MM.1S (cell line): ENCODE results near the gene RAI1.

Experiments used
- DNase-seq: peaks from one replicate; pipeline ENCODE4 v3.0.0-alpha.2; 2015
- H2AFZ ChIP-seq: fragments of 300-600 bp; sonication (generic); 2 replicates; pipeline ENCODE4 v1.6.0; 2016; ENCODE audit warnings: antibody characterized with exemption, low read length
- H3F3A ChIP-seq: fragments of 300-600 bp; sonication (generic); 2 replicates; pipeline ENCODE4 v1.6.1; 2016; ENCODE audit warnings: mild to moderate bottlenecking, antibody characterized with exemption, low read length, moderate library complexity, mixed read lengths; ENCODE audit not compliant: insufficient read depth
- H3K27ac ChIP-seq: fragments of 300-600 bp; sonication (generic); 2 replicates; pipeline ENCODE4 v1.5.1; 2016; ENCODE audit warnings: mild to moderate bottlenecking, low read length
- H3K27me3 ChIP-seq: fragments of 300-600 bp; sonication (generic); replicated peaks from 2 replicates; pipeline ENCODE4 v1.6.0; 2016; ENCODE audit warnings: low read length; ENCODE audit not compliant: insufficient read depth
- H3K36me3 ChIP-seq: fragments of 300-600 bp; sonication (generic); replicated peaks from 2 replicates; pipeline ENCODE4 v1.6.1; 2016; ENCODE audit warnings: mild to moderate bottlenecking, low read length, mixed read lengths; ENCODE audit not compliant: insufficient read depth
- H3K4me1 ChIP-seq: fragments of 300-600 bp; sonication (generic); 2 replicates; pipeline ENCODE4 v1.6.1; 2016; ENCODE audit warnings: low read length, mixed read lengths
- H3K4me2 ChIP-seq: fragments of 300-600 bp; sonication (generic); 2 replicates; pipeline ENCODE4 v1.6.0; 2016; ENCODE audit warnings: low read depth, low read length
- H3K4me3 ChIP-seq: fragments of 300-600 bp; sonication (generic); 2 replicates; pipeline ENCODE4 v1.5.1; 2016; ENCODE audit warnings: low read length, mixed read lengths
- H3K79me2 ChIP-seq: fragments of 300-600 bp; sonication (generic); 2 replicates; pipeline ENCODE4 v1.6.1; 2016; ENCODE audit warnings: mixed run types, low read length, mixed read lengths
- H3K9ac ChIP-seq: fragments of 300-600 bp; sonication (generic); 2 replicates; pipeline ENCODE4 v1.6.1; 2016; ENCODE audit warnings: low read length, mixed read lengths
- H3K9me2 ChIP-seq: fragments of 300-600 bp; sonication (generic); replicated peaks from 2 replicates; pipeline ENCODE4 v1.6.1; 2016; ENCODE audit warnings: mild to moderate bottlenecking, low read length, mixed read lengths; ENCODE audit not compliant: insufficient read depth
- H3K9me3 ChIP-seq: fragments of 300-600 bp; sonication (generic); replicated peaks from 2 replicates; pipeline ENCODE4 v1.6.1; 2016; ENCODE audit warnings: mild to moderate bottlenecking, low read length, mixed read lengths; ENCODE audit not compliant: insufficient read depth
- H4K20me1 ChIP-seq: fragments of 300-600 bp; sonication (generic); 2 replicates; pipeline ENCODE4 v1.6.1; 2016; ENCODE audit warnings: mild to moderate bottlenecking, low read length, moderate library complexity, mixed read lengths; ENCODE audit not compliant: insufficient read depth
- CTCF ChIP-seq: fragments of 300-600 bp; sonication (generic); IDR thresholded peaks from 2 replicates; pipeline ENCODE4 v1.5.1; 2016; ENCODE audit warnings: antibody characterized with exemption, low read length, mixed read lengths
- EZH2 ChIP-seq: fragments of 300-600 bp; sonication (generic); optimal IDR thresholded peaks from 2 replicates; pipeline ENCODE3; 2017; ENCODE audit warnings: low read depth, mild to moderate bottlenecking, antibody characterized with exemption, low read length, mixed read lengths
- EZH2phosphoT487 ChIP-seq: fragments of 300-600 bp; sonication (generic); IDR thresholded peaks from 2 replicates; pipeline ENCODE4 v1.6.1; 2018; ENCODE audit warnings: antibody characterized with exemption, low read length

RAI1 gene

GRCh38 chr17:17724307-17725010 lies 43.2 kb downstream of the RAI1 start:
- H2AFZ ChIP-seq = no peak overlapping the region
- DNase-seq = no peak
- no peaks in the 10 kb centered on the region for H4K20me1 ChIP-seq
- no peak overlapping the region for H3K9ac ChIP-seq
- H3K9me2 ChIP-seq = no peaks in the 10 kb centered on the region
- H3K27ac ChIP-seq = no peak overlapping the region
- H3K9me3 ChIP-seq = no peaks in the 10 kb centered on the region
- H3K79me2 ChIP-seq = peaks cover 37% of the 10 kb centered on the region
- no peak overlapping the region for H3K4me2 ChIP-seq
- TF ChIP-seq EZH2 (no peak), EZH2phosphoT487 (no peak), CTCF (no peak)
- no peaks in the 10 kb centered on the region for H3K36me3 ChIP-seq
- no peaks in the 10 kb centered on the region for H3F3A ChIP-seq
- no peaks in the 10 kb centered on the region for H3K4me1 ChIP-seq
- no peaks in the 10 kb centered on the region for H3K27me3 ChIP-seq
- no peak overlapping the region for H3K4me3 ChIP-seq

- Histone ChIP-seq H3K9me2 (no peaks in the 10 kb centered on the region), H4K20me1 (no peaks in the 10 kb centered on the region), H3K4me1 (no peaks in the 10 kb centered on the region), H3K36me3 (no peaks in the 10 kb centered on the region), H3F3A (no peaks in the 10 kb centered on the region), H3K9ac (no peak overlapping the region), H2AFZ (no peak overlapping the region), H3K4me3 (no peak overlapping the region), H3K9me3 (no peaks in the 10 kb centered on the region), H3K79me2 (peaks cover 31% of the 10 kb centered on the region), H3K27ac (no peak overlapping the region), H3K4me2 (no peak overlapping the region), H3K27me3 (no peaks in the 10 kb centered on the region)
- DNase-seq = no peak
- no peak for TF ChIP-seq CTCF
- no peak for TF ChIP-seq EZH2phosphoT487
- no peak for TF ChIP-seq EZH2
These were observed 43.9 kb downstream of the RAI1 start for GRCh38 chr17:17725011-17725751.

- no peaks in the 10 kb centered on the region for H3K36me3 ChIP-seq
- H3K9me3 ChIP-seq = no peaks in the 10 kb centered on the region
- no peak overlapping the region for H3K27ac ChIP-seq
- no peaks in the 10 kb centered on the region for H3K4me1 ChIP-seq
- TF ChIP-seq CTCF = no peak
- no peak for TF ChIP-seq EZH2phosphoT487
- TF ChIP-seq EZH2 = no peak
- H3K79me2 ChIP-seq = peaks cover 32% of the 10 kb centered on the region
- H3K4me2 ChIP-seq = no peak overlapping the region
- H3K9me2 ChIP-seq = no peaks in the 10 kb centered on the region
- H3K9ac ChIP-seq = no peak overlapping the region
- H3F3A ChIP-seq = no peaks in the 10 kb centered on the region
- H4K20me1 ChIP-seq = no peaks in the 10 kb centered on the region
- no peak overlapping the region for H3K4me3 ChIP-seq
- no peaks in the 10 kb centered on the region for H3K27me3 ChIP-seq
- H2AFZ ChIP-seq = no peak overlapping the region
- no peak for DNase-seq
These were observed 44.6 kb downstream of the RAI1 start for GRCh38 chr17:17725752-17726457.
